ENCODE results near the gene GPR162. TPM values are rescaled to one million over a fixed set of nuclear protein-coding genes. Genes with fewer than 3 reads are reported as not detected.
A peak's percentile ranks its signal among the peaks of the same experiment; 100 is the strongest.

GPR162 gene
- polyA plus RNA-seq, 1 donor (not counting 4 experiments of a cell fraction or from before 2014, with no cell fraction given) = 0.09 TPM

DNA sequence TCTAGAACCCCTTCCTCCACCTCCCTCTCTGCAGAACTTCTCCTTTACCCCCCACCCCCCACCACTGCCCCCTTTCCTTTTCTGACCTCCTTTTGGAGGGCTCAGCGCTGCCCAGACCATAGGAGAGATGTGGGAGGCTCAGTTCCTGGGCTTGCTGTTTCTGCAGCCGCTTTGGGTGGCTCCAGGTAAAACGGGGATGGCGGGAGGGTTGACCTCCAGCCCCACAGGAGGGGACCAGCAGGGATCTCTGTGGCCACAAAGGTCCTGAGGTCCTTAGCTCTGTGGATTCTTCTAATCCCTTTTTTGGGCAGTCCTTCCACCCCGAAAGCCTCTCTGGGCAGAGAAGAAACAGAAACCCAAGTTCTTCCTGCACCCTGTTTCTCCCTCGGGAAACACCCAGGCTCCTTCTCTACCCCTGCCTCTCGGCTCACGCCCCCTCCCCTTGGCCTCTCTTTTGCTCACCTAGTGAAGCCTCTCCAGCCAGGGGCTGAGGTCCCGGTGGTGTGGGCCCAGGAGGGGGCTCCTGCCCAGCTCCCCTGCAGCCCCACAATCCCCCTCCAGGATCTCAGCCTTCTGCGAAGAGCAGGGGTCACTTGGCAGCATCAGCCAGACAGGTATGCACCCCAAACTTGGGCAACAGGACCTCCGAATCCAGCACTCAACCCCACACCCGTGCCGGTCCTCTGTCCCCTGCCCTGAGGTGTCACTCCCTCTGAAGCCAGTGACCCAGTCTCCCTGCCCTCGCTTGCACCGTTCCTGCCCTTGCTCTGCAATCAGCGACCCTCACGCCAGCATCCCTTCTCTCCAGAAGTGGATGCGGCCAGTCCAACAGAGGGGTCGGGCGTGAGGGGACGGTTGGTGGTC, 48.7 kb upstream of the GPR162 start:
- Histone ChIP-seq H3K4me1 (ENCODE audit: control insufficient read depth, extremely low read depth, insufficient read depth, low read length) (peaks cover 10% of the 10 kb centered on the region), H4K20me1 (ENCODE audit: control insufficient read depth, extremely low read depth, insufficient read depth, low read length) (no peaks in the 10 kb centered on the region), H3K27me3 (ENCODE audit: control insufficient read depth, extremely low read depth, insufficient read depth, low read length) (peaks cover 34% of the 10 kb centered on the region), H3K36me3 (ENCODE audit: control insufficient read depth in 2 of 2, extremely low read depth in 1 of 2, insufficient read depth in 2 of 2, low read length in 2 of 2) (peaks cover 4 to 7% of the 10 kb centered on the region in 2 experiments), H3K4me2 (ENCODE audit: control insufficient read depth, extremely low read depth, insufficient read depth, low read depth, low read length) (no peak overlapping the region), H3K4me3 (ENCODE audit: control insufficient read depth in 2 of 3, extremely low read depth in 1 of 3, insufficient read depth in 2 of 3, low read depth in 1 of 3, low read length in 3 of 3) (no peak overlapping the region), H3K9me1 (ENCODE audit: control insufficient read depth, extremely low read depth, insufficient read depth, low read length) (no peaks in the 10 kb centered on the region), H3K9ac (ENCODE audit: control insufficient read depth, extremely low read depth, insufficient read depth, low read length) (no peak overlapping the region), H3K27ac (ENCODE audit: control insufficient read depth, insufficient read depth, low read length) (no peak overlapping the region), H3K79me2 (ENCODE audit: control insufficient read depth, insufficient read depth, low read length) (peaks cover 2% of the 10 kb centered on the region), H3K9me3 (ENCODE audit: control insufficient read depth, low read depth, low read length) (no peaks in the 10 kb centered on the region), H2AFZ (ENCODE audit: control insufficient read depth, low read length) (no peak overlapping the region)
- FAIRE-seq (no peak), DNase-seq (ENCODE audit: low read depth, low spot score) (no peak)
- TF ChIP-seq EZH2 (IDR thresholded peaks at IDR 0.05; ENCODE audit: low read length) = no peak
- TF ChIP-seq, protein P1, sequence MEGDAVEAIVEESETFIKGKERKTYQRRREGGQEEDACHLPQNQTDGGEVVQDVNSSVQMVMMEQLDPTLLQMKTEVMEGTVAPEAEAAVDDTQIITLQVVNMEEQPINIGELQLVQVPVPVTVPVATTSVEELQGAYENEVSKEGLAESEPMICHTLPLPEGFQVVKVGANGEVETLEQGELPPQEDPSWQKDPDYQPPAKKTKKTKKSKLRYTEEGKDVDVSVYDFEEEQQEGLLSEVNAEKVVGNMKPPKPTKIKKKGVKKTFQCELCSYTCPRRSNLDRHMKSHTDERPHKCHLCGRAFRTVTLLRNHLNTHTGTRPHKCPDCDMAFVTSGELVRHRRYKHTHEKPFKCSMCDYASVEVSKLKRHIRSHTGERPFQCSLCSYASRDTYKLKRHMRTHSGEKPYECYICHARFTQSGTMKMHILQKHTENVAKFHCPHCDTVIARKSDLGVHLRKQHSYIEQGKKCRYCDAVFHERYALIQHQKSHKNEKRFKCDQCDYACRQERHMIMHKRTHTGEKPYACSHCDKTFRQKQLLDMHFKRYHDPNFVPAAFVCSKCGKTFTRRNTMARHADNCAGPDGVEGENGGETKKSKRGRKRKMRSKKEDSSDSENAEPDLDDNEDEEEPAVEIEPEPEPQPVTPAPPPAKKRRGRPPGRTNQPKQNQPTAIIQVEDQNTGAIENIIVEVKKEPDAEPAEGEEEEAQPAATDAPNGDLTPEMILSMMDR (optimal IDR thresholded peaks at IDR 0.05 in 1 of 3, IDR thresholded peaks at IDR 0.05 in 1 of 3, conservative IDR thresholded peaks at IDR 0.05 in 1 of 3; ENCODE audit: extremely low read depth in 1 of 3, insufficient read depth in 2 of 3, low read length in 3 of 3) = no peak
- dilution Hi-C loops (cut with MboI; ENCODE audit: extremely low pct_ligation_motif_present, low sequenced_read_pairs) = no loop called here

DNA sequence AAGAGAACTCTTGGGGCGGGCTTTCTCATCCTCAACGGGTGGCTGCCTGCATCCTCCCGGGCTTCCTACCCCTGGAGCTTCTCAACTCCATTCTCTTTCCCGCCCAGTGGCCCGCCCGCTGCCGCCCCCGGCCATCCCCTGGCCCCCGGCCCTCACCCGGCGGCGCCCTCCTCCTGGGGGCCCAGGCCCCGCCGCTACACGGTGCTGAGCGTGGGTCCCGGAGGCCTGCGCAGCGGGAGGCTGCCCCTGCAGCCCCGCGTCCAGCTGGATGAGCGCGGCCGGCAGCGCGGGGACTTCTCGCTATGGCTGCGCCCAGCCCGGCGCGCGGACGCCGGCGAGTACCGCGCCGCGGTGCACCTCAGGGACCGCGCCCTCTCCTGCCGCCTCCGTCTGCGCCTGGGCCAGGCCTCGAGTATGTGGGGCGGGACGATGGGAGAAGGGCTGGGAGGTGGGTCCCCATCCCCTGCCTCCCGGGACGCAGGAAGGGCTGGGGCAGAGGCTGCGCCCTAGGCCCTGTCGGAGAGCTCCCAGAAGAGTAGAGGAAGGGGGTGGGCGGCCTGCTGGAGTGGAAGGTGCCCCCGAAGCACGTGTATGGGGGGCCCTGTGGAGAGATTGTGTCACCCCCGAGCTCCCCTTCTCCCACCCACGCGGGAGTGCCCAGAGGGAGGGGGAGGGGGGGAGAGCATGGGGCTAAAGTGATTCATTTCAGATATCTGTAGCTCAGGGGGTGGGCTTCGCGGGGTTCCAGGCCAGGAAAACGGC, 47.9 kb upstream of the GPR162 start:
- TF ChIP-seq, protein P1 (optimal IDR thresholded peaks at IDR 0.05 in 1 of 3, IDR thresholded peaks at IDR 0.05 in 1 of 3, conservative IDR thresholded peaks at IDR 0.05 in 1 of 3; ENCODE audit: extremely low read depth in 1 of 3, insufficient read depth in 2 of 3, low read length in 3 of 3) = no peak
- no peak for TF ChIP-seq EZH2 (IDR thresholded peaks at IDR 0.05; ENCODE audit: low read length)
- H3K4me1 ChIP-seq (ENCODE audit: control insufficient read depth, extremely low read depth, insufficient read depth, low read length) = peaks cover 8% of the 10 kb centered on the region
- H3K27ac ChIP-seq (ENCODE audit: control insufficient read depth, insufficient read depth, low read length) = no peak overlapping the region
- H3K9me3 ChIP-seq (ENCODE audit: control insufficient read depth, low read depth, low read length) = no peaks in the 10 kb centered on the region
- dilution Hi-C loops (cut with MboI; ENCODE audit: extremely low pct_ligation_motif_present, low sequenced_read_pairs) = no loop called here
- no peak overlapping the region for H2AFZ ChIP-seq (ENCODE audit: control insufficient read depth, low read length)
- H3K79me2 ChIP-seq (ENCODE audit: control insufficient read depth, insufficient read depth, low read length) = no peaks in the 10 kb centered on the region
- peaks cover 35% of the 10 kb centered on the region for H3K27me3 ChIP-seq (ENCODE audit: control insufficient read depth, extremely low read depth, insufficient read depth, low read length)
- no peaks in the 10 kb centered on the region for H4K20me1 ChIP-seq (ENCODE audit: control insufficient read depth, extremely low read depth, insufficient read depth, low read length)
- peak overlapping the region; percentile 10 for H3K4me2 ChIP-seq (ENCODE audit: control insufficient read depth, extremely low read depth, insufficient read depth, low read depth, low read length)
- DNase-seq (ENCODE audit: low read depth, low spot score) (no peak), FAIRE-seq (no peak)
- no peaks in the 10 kb centered on the region for H3K9me1 ChIP-seq (ENCODE audit: control insufficient read depth, extremely low read depth, insufficient read depth, low read length)
- peaks cover 4 to 7% of the 10 kb centered on the region in 2 experiments for H3K36me3 ChIP-seq (ENCODE audit: control insufficient read depth in 2 of 2, extremely low read depth in 1 of 2, insufficient read depth in 2 of 2, low read length in 2 of 2)
- H3K9ac ChIP-seq (ENCODE audit: control insufficient read depth, extremely low read depth, insufficient read depth, low read length) = no peak overlapping the region
- no peak overlapping the region for H3K4me3 ChIP-seq (ENCODE audit: control insufficient read depth in 2 of 3, extremely low read depth in 1 of 3, insufficient read depth in 2 of 3, low read depth in 1 of 3, low read length in 3 of 3)
